ENCODE measurements around the gene EFTUD2. TPM values are rescaled to one million over a fixed set of nuclear protein-coding genes. Genes with fewer than 3 reads are reported as not detected.

The EFTUD2 gene
- total RNA-seq, 1 donor from 2014 or later = 102 TPM

DNA sequence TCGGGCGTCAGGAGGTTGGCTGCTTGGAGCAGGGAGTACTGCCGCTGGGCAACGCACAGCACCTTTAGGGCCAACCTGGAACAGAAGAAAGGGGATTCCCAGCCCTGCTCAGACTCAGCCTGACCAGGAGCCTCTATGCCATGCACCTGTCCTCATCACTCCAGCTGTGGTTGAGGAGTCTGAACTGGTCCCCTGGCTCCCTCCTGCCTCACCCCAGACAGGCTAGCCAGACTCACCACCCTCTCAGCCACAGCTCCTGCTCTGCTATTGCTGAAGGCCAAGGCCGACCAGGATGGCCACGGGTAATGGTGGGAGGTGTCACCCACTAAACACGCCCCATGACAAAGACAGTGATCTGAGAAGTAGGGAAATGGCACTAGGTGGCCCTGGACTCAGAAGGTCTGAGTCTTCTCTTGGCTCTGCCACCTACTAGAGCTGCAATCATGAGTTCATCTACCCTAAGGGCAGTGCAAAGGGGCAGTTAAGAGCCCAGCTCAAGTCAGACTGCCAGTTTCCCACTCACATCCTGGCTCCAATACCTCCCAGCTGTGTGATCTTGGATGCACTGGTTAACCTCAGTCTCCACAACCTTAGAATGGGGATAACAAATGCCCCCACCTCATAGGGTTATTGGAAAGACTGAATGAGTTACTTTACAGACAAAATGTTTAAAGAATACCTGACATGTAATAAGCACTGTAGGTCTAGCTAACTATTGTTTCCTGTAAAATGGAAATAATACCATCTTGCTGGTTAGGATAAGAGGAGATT is 29.9 kb upstream of the EFTUD2 start:
- H3K4me1 Mint-ChIP-seq (ENCODE audit: low read depth, unreplicated experiment) = no peaks in the 10 kb centered on the region
- TF ChIP-seq, protein P1, sequence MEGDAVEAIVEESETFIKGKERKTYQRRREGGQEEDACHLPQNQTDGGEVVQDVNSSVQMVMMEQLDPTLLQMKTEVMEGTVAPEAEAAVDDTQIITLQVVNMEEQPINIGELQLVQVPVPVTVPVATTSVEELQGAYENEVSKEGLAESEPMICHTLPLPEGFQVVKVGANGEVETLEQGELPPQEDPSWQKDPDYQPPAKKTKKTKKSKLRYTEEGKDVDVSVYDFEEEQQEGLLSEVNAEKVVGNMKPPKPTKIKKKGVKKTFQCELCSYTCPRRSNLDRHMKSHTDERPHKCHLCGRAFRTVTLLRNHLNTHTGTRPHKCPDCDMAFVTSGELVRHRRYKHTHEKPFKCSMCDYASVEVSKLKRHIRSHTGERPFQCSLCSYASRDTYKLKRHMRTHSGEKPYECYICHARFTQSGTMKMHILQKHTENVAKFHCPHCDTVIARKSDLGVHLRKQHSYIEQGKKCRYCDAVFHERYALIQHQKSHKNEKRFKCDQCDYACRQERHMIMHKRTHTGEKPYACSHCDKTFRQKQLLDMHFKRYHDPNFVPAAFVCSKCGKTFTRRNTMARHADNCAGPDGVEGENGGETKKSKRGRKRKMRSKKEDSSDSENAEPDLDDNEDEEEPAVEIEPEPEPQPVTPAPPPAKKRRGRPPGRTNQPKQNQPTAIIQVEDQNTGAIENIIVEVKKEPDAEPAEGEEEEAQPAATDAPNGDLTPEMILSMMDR (IDR thresholded peaks at IDR 0.05; ENCODE audit: partially characterized antibody, unreplicated experiment) = no peak
- H3K4me3 Mint-ChIP-seq (ENCODE audit: unreplicated experiment) = no peak overlapping the region
- H3K27ac Mint-ChIP-seq (ENCODE audit: unreplicated experiment) = no peak overlapping the region
- DNase-seq = no peak
- H3K36me3 Mint-ChIP-seq (ENCODE audit: unreplicated experiment) = no peaks in the 10 kb centered on the region
- H3K27me3 Mint-ChIP-seq (ENCODE audit: unreplicated experiment) = peaks cover 5% of the 10 kb centered on the region
- H3K9me3 Mint-ChIP-seq (ENCODE audit: unreplicated experiment) = peaks cover 3% of the 10 kb centered on the region

DNA sequence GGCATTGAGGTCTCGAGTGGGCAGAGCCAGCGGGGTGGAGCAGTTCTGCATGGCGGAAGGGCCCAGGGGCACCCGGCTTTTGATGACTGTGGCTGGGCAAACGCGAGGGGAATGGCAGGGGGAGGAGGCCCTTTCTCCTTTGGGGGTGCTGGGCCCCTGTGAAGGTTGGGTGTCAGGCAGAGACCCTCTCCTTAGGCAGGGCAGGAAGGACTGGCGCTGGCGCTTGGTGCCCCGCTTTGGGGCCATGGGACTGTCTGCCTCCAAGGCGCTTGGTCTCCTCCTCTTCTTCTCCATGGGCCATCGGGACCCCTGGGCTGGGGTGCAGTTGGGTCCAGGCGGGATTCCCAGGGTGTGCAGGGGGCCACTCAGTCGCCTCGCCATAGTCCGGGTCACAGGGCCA is 28.9 kb upstream of the EFTUD2 start:
- H3K4me3 Mint-ChIP-seq (ENCODE audit: unreplicated experiment) = no peak overlapping the region
- no peak overlapping the region for H3K27ac Mint-ChIP-seq (ENCODE audit: unreplicated experiment)
- TF ChIP-seq, protein P1 (IDR thresholded peaks at IDR 0.05; ENCODE audit: partially characterized antibody, unreplicated experiment) = no peak
- no peaks in the 10 kb centered on the region for H3K36me3 Mint-ChIP-seq (ENCODE audit: unreplicated experiment)
- no peaks in the 10 kb centered on the region for H3K4me1 Mint-ChIP-seq (ENCODE audit: low read depth, unreplicated experiment)
- DNase-seq = no peak
- peaks cover 5% of the 10 kb centered on the region for H3K27me3 Mint-ChIP-seq (ENCODE audit: unreplicated experiment)
- peaks cover 1% of the 10 kb centered on the region for H3K9me3 Mint-ChIP-seq (ENCODE audit: unreplicated experiment)

- TF ChIP-seq, protein P1 (IDR thresholded peaks at IDR 0.05; ENCODE audit: partially characterized antibody, unreplicated experiment) = no peak
Measured at GRCh38 chr17:44927696-44928095, 28.5 kb upstream of the EFTUD2 start.

GRCh38 chr17:44926821-44927525 is 27.7 kb upstream of the EFTUD2 start:
- TF ChIP-seq, protein P1 (IDR thresholded peaks at IDR 0.05; ENCODE audit: partially characterized antibody, unreplicated experiment) = no peak
- Mint-ChIP-seq H3K36me3 (ENCODE audit: unreplicated experiment) (no peaks in the 10 kb centered on the region), H3K4me1 (ENCODE audit: low read depth, unreplicated experiment) (no peaks in the 10 kb centered on the region)

More at GRCh38 chr17:44927696-44928095, 28.5 kb upstream of the EFTUD2 start:
- Mint-ChIP-seq H3K4me1 (ENCODE audit: low read depth, unreplicated experiment) (no peaks in the 10 kb centered on the region), H3K27ac (ENCODE audit: unreplicated experiment) (no peak overlapping the region), H3K4me3 (ENCODE audit: unreplicated experiment) (no peak overlapping the region), H3K9me3 (ENCODE audit: unreplicated experiment) (peaks cover 1% of the 10 kb centered on the region), H3K36me3 (ENCODE audit: unreplicated experiment) (no peaks in the 10 kb centered on the region), H3K27me3 (ENCODE audit: unreplicated experiment) (peaks cover 5% of the 10 kb centered on the region)
- no peak for DNase-seq

More at GRCh38 chr17:44926821-44927525, 27.7 kb upstream of the EFTUD2 start:
- no peak overlapping the region for H3K4me3 Mint-ChIP-seq (ENCODE audit: unreplicated experiment)
- no peak for DNase-seq
- H3K27me3 Mint-ChIP-seq (ENCODE audit: unreplicated experiment) = peaks cover 5% of the 10 kb centered on the region
- no peak overlapping the region for H3K27ac Mint-ChIP-seq (ENCODE audit: unreplicated experiment)
- peaks cover 1% of the 10 kb centered on the region for H3K9me3 Mint-ChIP-seq (ENCODE audit: unreplicated experiment)
